Esophagus (tissue), 2 donors: ENCODE data around the gene PPARA. TPM values are rescaled to one million over a fixed set of nuclear protein-coding genes. Genes with fewer than 3 reads are reported as not detected.
"Not testable (repeated sequence)": the region's sequence is repeated elsewhere in the genome, so short reads cannot be mapped to it uniquely, and the experiment has no call there.

Experiments
- H3K27ac ChIP-seq, 2 donors: one replicate each; pipeline ENCODE4 v1.5.1; 2013; ENCODE audit warnings: low read depth in 2 of 2, mild to moderate bottlenecking in 2 of 2, inconsistent platforms in 1 of 2, low read length in 1 of 2, moderate library complexity in 1 of 2
- H3K27me3 ChIP-seq, 2 donors: one replicate each; pipeline ENCODE4 v1.6.1; 2013; ENCODE audit warnings: low read length in 2 of 2, control low read depth in 1 of 2, mild to moderate bottlenecking in 1 of 2; ENCODE audit not compliant: insufficient read depth in 2 of 2, control insufficient read depth in 1 of 2
- H3K36me3 ChIP-seq, 2 donors: one replicate each; pipeline ENCODE4 v1.6.1; 2013; ENCODE audit warnings: low read length in 1 of 2; ENCODE audit not compliant: control insufficient read depth in 2 of 2, insufficient read depth in 2 of 2
- H3K4me1 ChIP-seq, 2 donors: one replicate each; pipeline ENCODE4 v1.6.1; 2013; ENCODE audit warnings: low read length in 1 of 2; ENCODE audit not compliant: control insufficient read depth in 2 of 2, insufficient read depth in 2 of 2
- H3K4me3 ChIP-seq, 2 donors: one replicate each; pipeline ENCODE4 v1.5.1; 2013; ENCODE audit warnings: low read length in 2 of 2, mild to moderate bottlenecking in 2 of 2, low read depth in 1 of 2, moderate library complexity in 1 of 2
- H3K9me3 ChIP-seq, 2 donors: one replicate each; pipeline ENCODE4 v1.6.1; 2013; ENCODE audit warnings: mild to moderate bottlenecking in 2 of 2, low read depth in 1 of 2, low read length in 1 of 2, moderate library complexity in 1 of 2; ENCODE audit not compliant: control insufficient read depth in 2 of 2, insufficient read depth in 1 of 2
- WGBS, 2 donors: extraction: QIAGEN DNeasy Blood & Tissue Kit; methylation state at CpG; one replicate each; pipeline ENCODE4 v1.1.7; 2013; 5-methylcytosine and 5-hydroxymethylcytosine counted together
- polyA plus RNA-seq, 2 donors: library from polyadenylated mRNA; stranded (reverse); fragments of 200-250 nt; gene quantifications; one replicate each; pipeline ENCODE4 v1.2.3, GENCODE V29; 2013
- donor health status: healthy with polysubstance abuse.
- donor health status: Bipolar disorder and iron deficiency.

PPARA gene
- polyA plus RNA-seq, 2 donors = 3.2 to 3.9 TPM

- H3K27ac ChIP-seq = no peak overlapping the region
- H3K27me3 ChIP-seq = no peaks in the 10 kb centered on the region
- H3K9me3 ChIP-seq = no peaks in the 10 kb centered on the region
- no peaks in the 10 kb centered on the region for H3K36me3 ChIP-seq
- H3K4me1 ChIP-seq = no peaks in the 10 kb centered on the region
- no peak overlapping the region for H3K4me3 ChIP-seq
- WGBS, 2 donors = 88% methylated on average over 15 of the region's 15 CpGs
Measured at GRCh38 chr22:46134111-46134705, 16.1 kb upstream of the PPARA start.

GRCh38 chr22:46135611-46136485, 14.5 kb upstream of the PPARA start:
- peaks cover 0 to 2% of the 10 kb centered on the region in 2 donors for H3K4me1 ChIP-seq
- H3K27ac ChIP-seq = no peak overlapping the region
- no peaks in the 10 kb centered on the region for H3K36me3 ChIP-seq
- H3K4me3 ChIP-seq = no peak overlapping the region
- H3K9me3 ChIP-seq = no peaks in the 10 kb centered on the region
- WGBS, 2 donors = 86 to 87% methylated on average over 26 of the region's 26 CpGs
- H3K27me3 ChIP-seq = no peaks in the 10 kb centered on the region

DNA sequence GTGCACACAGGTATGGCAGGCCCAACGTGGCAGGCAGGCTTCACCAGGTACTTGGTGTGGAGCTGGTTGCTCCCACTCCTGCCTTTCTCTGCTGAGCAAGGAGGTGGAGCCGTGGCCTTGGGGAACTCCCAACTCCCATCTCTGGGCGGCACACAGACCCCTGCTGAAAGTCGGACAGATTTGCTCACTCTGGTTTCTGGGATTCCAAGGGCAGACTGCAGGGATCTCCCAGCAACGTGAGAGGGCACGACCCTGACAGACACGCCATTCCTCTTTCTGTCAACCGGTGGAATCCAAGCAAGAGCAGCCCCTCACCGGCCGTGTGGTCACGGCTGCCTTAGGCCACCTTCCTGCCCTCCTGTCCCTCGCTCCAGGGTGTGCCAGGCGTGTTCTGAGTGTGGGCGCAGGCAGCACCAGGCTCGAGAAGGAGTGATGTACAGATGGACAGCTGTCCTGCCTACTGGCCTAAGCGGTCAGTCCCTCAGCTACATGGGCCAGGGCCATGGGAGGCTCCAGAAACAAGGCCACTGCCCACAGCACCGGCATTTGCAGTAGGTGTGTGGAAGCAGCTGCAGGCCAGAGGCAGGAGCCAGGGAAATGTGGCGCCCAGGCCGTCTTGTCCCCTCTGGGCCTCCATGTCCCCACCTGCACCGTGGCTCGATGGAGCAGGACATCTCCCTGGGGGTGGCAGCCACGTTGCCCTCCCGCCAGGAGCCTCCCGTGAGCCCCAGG, 13.7 kb upstream of the PPARA start:
- peaks cover 0 to 2% of the 10 kb centered on the region in 2 donors for H3K4me1 ChIP-seq

DNA sequence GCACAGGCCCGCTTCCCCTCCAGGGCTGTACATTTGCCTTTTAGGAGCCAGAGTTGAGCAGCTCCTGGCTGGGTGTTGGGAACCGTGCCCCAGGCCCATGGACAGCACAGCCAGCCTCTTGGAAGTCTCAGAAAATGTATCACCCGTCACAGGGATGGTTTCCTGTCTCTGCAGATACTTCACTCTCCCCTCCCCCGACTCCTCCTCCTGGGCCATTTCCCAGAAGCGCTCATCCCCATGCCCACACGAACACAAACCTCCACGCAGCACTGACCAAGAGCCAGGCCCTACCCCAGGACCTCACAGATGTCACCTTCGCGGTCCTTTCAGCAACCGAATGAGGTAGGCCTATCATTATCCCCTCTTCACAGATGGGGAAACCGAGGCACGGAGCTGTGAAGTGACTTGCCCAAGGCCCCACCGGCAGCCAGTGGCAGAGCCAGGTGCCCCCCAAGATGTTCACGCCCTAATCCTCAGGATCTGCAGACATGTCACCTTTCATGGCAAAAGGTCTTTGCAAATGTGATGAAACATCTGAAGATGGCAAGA, 13.0 kb upstream of the PPARA start:
- WGBS, 2 donors = 80 to 86% methylated on average over 14 of the region's 14 CpGs
- no peaks in the 10 kb centered on the region for H3K36me3 ChIP-seq
- no peaks in the 10 kb centered on the region for H3K9me3 ChIP-seq
- H3K4me3 ChIP-seq = no peak overlapping the region
- H3K27ac ChIP-seq = no peak overlapping the region
- H3K27me3 ChIP-seq = no peaks in the 10 kb centered on the region
- H3K4me1 ChIP-seq = peaks cover 0 to 2% of the 10 kb centered on the region in 2 donors

More for the DNA sequence above, 13.7 kb upstream of the PPARA start:
- Histone ChIP-seq H3K36me3 (no peaks in the 10 kb centered on the region), H3K4me3 (no peak overlapping the region), H3K9me3 (no peaks in the 10 kb centered on the region), H3K27me3 (no peaks in the 10 kb centered on the region), H3K27ac (no peak overlapping the region)
- 82 to 89% methylated on average over 24 of the region's 24 CpGs for WGBS, 2 donors

DNA sequence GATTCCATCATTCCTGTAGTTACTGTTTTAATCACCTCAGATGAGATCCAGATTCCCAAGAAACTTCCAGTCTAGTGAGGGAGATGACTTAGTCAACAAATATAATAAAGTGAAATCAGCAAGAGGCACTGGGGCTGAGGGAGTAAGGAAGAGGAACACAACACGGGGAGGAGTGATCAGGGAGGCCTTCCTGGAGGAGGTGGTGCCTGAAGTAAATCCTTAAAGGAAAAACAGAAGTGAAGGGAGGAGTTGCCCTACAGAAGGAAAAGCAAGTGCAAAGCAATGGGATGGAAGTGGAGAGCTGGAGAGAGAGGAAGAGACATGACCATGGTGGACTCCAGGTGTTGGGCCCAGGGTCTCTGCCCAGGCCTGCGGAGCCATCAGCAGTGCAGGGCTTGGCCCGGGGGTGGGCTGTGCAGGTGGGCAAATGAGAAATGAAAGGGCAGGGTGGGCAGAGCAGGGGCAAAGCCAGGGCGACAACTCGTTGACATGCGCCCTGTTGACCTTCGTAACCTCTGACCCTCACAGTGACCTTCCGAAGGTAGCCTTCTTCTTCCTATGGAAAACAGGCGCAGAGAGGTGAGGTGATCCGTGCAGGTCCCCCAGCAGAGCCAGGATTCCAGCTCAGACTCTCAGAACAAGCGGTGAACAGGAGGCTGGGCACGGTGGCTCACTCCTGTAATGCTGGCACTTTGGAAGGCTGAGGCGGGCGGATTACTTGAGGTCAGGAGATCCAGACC, 12.1 kb upstream of the PPARA start:
- Histone ChIP-seq H3K36me3 (no peaks in the 10 kb centered on the region), H3K27ac (no peak overlapping the region), H3K4me1 (peaks cover 2% of the 10 kb centered on the region in 2 donors), H3K9me3 (no peaks in the 10 kb centered on the region), H3K27me3 (no peaks in the 10 kb centered on the region), H3K4me3 (no peak overlapping the region)
- WGBS, 2 donors = 87 to 89% methylated on average over 14 of the region's 14 CpGs

GRCh38 chr22:46139417-46139816, 10.9 kb upstream of the PPARA start:
- H3K36me3 ChIP-seq, H3K4me1 ChIP-seq, H3K4me3 ChIP-seq, H3K27me3 ChIP-seq, H3K27ac ChIP-seq, H3K9me3 ChIP-seq: not testable (repeated sequence)
- WGBS, 2 donors = 63 to 64% methylated on average over 8 to 9 of the region's 9 CpGs

- WGBS, 2 donors = 72 to 77% methylated on average over 17 of the region's 17 CpGs
- peaks cover 2 to 5% of the 10 kb centered on the region in 2 donors for H3K4me1 ChIP-seq
- H3K27ac ChIP-seq = no peak overlapping the region
- no peaks in the 10 kb centered on the region for H3K27me3 ChIP-seq
- H3K4me3 ChIP-seq = no peak overlapping the region
- H3K9me3 ChIP-seq = no peaks in the 10 kb centered on the region
- H3K36me3 ChIP-seq = no peaks in the 10 kb centered on the region
Measured at GRCh38 chr22:46139895-46140350, 10.4 kb upstream of the PPARA start.

- Histone ChIP-seq H3K4me3 (no peak overlapping the region), H3K9me3 (no peaks in the 10 kb centered on the region), H3K4me1 (peaks cover 2 to 5% of the 10 kb centered on the region in 2 donors), H3K27me3 (no peaks in the 10 kb centered on the region), H3K27ac (no peak overlapping the region), H3K36me3 (no peaks in the 10 kb centered on the region)
- WGBS, 2 donors = 87 to 90% methylated on average over 16 of the region's 16 CpGs
Measured at GRCh38 chr22:46140989-46141928, 9.1 kb upstream of the PPARA start.
